GM19023 (cell line): Measurements from ENCODE around the gene CYB5R2.

Experiments
- ATAC-seq: cut with Tn5 transposase; IDR thresholded peaks from one replicate; pipeline ENCODE4 v1.9.1; 2021; ENCODE audit warnings: mild to moderate bottlenecking, moderate library complexity; ENCODE audit not compliant: unreplicated experiment

The CYB5R2 gene

GRCh38 chr11:7672960-7673723, at the start of gene CYB5R2:
Gene CYB5R2, minus strand, starts transcription at chr11:7673500. Its CDS starts 675 bp downstream, at chr11:7672825.
- peak; percentile 33 for ATAC-seq

DNA sequence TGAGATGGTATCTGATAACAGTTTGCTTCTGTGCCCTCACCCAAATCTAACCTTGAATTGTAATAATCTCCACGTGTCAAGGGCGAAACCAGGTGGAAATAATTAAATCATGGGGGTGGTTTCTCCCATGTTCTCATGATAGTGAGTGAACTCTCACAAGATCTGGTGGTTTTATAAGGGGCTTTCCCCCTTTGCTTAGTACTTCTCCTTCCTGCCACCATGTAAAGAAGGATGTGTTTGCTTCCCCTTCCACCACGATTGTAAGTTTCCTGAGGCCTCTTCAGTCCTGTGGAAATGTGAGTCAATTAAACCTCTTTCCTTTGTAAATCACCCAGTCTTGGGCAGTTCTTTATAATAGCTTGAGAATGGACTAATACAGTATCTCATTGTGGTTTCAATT, 41.5 kb upstream of the CYB5R2 start:
- ATAC-seq = no peak

GRCh38 chr11:7706377-7706776, 33.1 kb upstream of the CYB5R2 start, which contains the start of gene OVCH2:
Gene OVCH2, minus strand, starts transcription at chr11:7706477. Its CDS starts 83 bp downstream, at chr11:7706394.
- no peak for ATAC-seq

DNA sequence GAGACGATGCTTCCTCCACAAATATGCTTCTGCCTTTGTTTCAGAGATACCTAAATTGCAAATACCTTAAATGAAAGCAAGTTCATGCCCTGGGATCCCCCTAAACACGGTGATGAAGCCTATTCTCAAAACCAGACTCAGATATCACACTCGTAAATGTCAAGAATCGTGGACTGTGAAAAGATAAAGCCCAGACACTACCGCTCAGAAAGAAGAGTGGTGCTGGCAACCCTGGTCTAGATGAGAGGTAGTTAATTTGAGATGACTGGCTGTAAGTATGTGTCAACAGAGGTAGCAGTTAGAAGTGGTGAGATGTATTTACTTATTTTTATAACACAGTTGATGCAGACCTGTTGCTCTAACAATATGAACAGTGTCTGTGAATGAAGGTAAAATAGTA, 30.4 kb upstream of the CYB5R2 start:
- no peak for ATAC-seq

GRCh38 chr11:7696424-7696823, 23.1 kb upstream of the CYB5R2 start:
- no peak for ATAC-seq

- no peak for ATAC-seq
These were observed 20.9 kb upstream of the CYB5R2 start for GRCh38 chr11:7694235-7694634.

DNA sequence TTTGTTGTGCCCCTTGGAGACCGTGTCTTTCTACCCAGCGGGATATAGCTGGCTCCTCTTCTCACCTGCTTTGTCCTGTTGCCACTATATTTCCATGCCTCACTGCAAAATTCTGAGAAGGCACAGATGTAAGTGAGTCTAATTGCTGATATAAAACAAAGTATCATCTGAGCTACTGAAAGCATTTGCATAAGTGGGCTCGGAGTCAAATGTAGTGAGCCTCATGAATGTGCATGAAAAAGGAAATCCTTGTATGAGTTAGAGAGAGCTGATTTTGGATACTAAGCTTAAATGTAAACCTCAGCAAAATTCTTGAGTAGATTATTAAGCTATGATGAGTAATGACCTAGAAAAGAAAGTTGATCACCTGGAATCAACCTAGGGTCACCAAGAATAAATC, 19.1 kb upstream of the CYB5R2 start:
- ATAC-seq = no peak

DNA sequence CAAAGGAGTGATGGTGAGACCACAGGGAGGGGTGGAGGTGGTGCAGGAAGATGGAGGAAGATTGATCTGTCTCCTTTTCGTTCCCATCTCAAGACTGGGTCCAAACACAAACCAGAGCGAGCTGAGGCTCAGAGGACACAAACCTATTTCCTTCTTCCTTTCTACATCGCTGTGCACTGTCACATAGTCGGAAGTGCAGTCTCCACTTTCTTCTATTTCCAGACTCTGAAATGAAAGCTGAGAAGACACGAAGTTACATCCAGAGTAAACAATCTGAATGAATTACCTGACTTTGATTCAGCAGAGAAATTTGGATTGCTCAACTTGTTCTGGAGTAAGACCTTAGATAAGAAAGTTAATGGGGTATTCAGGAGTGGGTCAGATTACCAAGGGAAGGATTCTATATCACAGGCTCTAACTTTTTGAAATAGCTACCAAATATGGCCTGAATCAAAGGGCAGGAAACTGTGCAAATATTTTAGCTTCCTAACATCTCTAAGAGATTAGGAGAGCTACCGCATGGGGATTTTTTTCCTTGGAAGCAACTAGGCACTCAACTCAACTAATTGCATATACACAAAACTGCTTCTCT, 18.6 kb upstream of the CYB5R2 start:
- ATAC-seq = no peak

- ATAC-seq = no peak
These were observed 17.3 kb upstream of the CYB5R2 start for GRCh38 chr11:7690648-7691047.

DNA sequence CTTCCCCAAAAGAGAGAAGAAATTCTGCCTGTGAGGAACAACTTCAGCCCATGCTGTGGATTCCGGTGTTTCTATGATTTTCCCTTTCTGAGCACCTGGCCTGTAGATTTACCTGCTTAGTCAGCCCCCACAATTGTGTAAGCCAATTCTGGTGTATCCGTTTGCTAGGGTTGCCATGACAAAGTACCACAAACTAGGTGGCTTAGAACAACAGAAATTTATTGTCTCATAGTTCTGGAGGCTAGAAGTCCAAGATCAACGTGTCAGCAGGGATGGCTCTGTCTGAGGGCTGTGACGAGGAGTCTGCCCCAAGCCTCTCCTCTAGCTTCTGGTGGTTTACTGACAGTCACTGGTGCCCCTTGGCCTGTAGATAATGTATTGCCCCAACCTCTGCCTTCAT, 15.9 kb upstream of the CYB5R2 start:
- no peak for ATAC-seq

- peak; percentile 54 for ATAC-seq
These were observed 15.0 kb upstream of the CYB5R2 start for GRCh38 chr11:7688238-7688826.

GRCh38 chr11:7687386-7687785, 14.1 kb upstream of the CYB5R2 start:
- ATAC-seq = no peak

- ATAC-seq = no peak
These were observed 13.5 kb upstream of the CYB5R2 start for GRCh38 chr11:7686761-7687160.

DNA sequence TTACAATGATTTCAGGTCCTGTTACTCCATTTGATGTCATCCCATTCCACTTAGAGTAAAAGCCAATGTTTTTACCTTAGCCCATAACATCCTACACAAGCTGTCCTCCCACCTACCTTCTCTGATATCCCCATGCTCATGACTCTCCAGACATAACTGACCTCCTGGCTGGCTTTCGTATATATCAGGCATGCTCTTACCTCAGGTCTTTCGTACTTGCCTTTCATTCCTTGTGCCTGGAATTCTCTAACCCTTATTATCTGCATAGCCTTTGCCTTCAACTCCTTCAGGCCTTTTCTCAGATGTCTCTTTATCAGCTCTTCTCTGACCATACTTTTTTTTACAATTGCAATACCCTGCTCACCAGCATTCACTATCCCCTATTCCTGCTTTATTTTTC, 10.3 kb upstream of the CYB5R2 start:
- no peak for ATAC-seq

DNA sequence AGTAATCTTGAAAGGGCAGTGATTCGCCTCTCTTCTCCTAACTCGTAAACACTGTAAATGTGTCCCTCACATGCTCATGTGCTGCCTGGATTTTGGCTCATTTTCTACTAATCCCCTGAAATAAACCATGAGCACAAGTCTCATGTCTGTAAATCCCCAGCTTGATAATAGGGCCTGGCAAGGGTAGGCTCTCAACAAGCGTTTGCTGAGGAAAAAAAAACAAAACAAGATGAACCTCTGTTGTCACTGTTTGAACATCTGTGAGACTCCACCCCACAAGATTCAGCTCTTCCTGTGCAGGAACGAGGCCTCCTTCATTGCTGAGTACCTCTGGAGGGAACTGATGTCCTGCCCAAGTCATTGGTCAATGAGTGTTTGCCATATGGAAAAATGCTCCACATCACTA, 4.5 kb upstream of the CYB5R2 start:
- ATAC-seq = no peak

DNA sequence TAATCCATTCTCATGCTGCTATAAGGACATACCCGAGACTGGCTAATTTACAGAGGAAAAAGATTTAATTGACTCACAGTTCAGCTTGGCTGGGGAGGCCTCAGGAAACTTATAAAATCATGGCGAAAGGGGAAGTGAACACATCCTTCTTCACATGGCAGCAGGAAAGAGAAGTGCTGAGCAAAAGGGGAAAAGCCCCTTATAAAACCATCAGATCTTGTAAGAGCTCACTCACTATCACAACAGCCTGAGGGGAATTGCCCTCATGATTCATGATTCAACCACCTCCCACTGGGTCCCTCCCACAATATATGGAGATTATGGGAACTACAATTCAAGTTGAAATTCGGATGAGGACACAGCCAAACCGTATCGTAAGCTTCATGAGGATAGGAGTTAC, 3.8 kb upstream of the CYB5R2 start:
- no peak for ATAC-seq

GRCh38 chr11:7675631-7676030, 2.3 kb upstream of the CYB5R2 start:
- ATAC-seq = no peak

GRCh38 chr11:7673724-7674434, 579 bp upstream of the CYB5R2 start:
- ATAC-seq = peak; percentile 27

DNA sequence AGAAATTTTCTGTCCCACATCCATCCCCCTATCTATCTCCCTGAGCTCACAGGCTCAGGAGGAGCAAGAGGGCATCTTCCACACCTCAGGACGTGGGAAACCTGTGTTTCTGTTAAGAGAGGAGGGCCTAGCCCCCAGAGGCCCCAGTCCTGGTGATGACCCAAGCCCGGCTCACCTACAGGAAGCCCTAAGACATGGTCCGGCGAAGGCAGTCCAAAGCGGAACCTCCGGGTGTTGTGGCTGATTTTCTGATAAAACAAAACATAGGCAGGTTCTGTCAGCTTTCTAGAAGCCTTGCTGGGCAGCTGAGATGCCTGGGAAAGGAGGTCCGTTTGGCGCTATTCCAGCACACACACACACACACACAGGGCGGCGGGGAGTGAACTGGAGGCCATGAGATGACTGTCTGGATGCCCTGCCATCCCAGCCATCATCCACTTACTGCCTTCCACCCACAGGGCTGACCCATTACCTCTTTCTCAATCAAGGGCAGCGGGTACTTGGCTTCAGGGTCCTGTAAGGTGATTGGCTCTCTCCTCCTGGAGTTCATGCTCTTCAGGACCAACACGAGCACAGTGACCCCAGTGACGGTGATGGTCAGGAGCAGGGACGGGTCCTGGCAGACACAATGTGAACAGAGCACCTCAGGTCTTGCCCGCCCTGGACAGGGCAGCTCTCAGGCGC, 882 bp downstream of the CYB5R2 start:
- ATAC-seq = no peak

DNA sequence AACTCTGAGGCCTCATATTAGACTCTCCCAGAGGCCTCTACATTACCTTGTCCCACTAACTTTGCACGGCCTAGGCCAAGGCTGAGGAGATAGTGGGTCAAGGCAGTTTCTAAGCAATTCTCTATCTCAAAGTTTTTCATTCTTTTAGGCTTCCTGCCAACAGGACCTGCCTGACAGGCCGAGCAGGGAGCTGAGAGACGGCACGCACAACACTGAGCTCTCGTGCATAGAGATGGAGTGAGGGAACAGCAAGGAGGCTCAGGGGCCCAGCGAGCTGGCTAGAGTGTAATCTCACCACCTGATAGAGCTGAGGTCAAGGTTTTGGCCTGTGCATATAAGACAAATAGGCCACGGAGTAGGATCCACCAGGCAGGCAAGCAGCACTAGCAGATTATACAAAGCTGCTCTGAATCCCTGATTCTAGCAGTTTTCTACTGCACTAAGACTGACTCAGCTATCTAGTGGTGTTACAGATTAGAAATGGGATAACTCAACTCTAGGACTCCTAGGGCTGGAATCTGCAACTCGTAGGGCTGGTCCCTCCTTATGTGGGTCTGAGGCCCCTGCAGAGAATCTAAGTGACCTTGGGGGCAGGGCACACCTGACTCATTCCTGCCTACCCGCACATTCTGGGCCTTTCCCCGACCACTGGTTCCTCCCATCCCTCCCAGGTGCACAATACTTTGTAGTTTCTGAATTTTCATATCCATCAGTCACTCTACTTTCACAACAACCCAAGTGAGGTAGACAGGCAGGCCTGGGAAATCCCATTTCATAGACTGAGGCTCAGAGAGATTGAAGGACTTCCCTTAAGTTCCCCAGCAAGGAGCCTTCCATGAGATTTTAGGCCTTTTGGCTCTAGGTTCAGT, 1.7 kb downstream of the CYB5R2 start:
- ATAC-seq = peak; percentile 56
